ENCODE measurements around the gene KAT5.
A peak's percentile ranks its signal among the peaks of the same experiment; 100 is the strongest.
"Not testable (repeated sequence)": the region's sequence is repeated elsewhere in the genome, so short reads cannot be mapped to it uniquely, and the experiment has no call there.

Gene KAT5

GRCh38 chr11:65710421-65710820 lies 1.6 kb upstream of the KAT5 start:
- DNase-seq, result no peak

DNA sequence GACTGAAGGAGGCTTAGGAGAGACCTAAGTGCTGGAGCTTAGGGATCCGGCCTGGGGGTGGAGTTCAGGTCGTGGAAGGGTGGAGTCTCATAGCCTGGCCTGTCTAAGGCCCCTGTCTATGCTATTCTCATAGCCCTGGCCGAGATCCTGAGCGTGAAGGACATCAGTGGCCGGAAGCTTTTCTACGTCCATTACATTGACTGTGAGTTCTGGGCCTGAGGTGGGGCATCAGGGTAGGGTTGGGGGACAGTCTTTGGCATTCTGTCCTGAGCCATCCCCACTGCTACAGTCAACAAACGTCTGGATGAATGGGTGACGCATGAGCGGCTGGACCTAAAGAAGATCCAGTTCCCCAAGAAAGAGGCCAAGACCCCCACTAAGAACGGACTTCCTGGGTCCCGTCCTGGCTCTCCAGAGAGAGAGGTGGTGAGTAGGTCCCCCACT lies 603 bp downstream of the KAT5 start:
- DNase-seq, result no peak

DNA sequence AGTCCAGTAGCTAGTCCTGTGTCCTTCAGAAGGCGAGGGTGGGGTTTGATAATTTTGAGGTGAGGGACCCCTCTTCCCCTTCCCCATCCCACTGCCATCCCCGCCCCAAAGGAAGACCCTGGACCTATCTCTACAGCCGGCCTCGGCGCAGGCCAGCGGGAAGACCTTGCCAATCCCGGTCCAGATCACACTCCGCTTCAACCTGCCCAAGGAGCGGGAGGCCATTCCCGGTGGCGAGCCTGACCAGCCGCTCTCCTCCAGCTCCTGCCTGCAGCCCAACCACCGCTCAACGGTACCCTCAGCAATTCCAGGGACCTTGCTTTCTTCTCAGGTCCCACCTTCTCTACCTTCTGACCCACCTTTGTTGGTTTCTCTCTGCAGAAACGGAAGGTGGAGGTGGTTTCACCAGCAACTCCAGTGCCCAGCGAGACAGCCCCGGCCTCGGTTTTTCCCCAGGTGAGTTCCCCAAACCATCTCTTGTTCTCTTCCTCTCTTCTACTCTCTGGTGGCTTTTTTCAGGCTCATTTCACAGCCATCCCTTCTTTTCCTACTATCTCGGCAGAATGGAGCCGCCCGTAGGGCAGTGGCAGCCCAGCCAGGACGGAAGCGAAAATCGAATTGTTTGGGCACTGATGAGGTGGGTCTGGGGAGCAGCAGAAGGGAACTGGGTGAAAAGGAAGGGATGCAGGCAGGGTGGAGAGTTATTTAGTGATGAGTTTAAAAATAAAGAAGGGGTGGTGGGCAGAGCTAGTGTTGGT lies 1.3 kb downstream of the KAT5 start:
- DNase-seq, result no peak

DNA sequence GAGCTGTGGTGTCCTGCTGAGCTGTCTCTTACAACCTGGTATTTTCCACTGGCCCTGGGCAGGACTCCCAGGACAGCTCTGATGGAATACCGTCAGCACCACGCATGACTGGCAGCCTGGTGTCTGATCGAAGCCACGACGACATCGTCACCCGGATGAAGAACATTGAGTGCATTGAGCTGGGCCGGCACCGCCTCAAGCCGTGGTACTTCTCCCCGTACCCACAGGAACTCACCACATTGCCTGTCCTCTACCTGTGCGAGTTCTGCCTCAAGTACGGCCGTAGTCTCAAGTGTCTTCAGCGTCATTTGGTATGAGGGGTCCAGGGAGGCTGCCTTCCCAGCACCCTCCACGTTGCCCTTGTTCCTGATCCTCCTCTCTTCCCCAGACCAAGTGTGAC lies 2.4 kb downstream of the KAT5 start:
- no peak for DNase-seq

DNA sequence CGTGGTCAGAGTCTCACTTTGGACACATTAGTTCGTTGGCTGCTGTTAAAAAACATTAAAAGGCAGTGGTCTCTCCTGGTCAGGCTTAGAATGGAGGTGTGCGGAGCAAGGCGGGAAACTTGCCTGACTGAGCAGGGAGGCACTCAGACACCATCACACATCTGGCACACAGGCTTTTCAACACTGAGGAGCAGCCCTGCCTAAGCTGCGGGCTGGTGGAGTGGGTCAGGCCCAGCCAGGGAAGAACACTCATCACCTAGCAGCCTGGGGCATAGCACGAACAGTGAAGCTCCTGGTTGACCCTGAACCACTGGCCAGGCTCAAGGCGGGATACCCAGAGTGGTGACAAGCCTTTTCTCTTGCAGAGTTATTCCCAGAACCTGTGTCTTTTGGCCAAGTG lies 4.2 kb downstream of the KAT5 start:
- no peak for DNase-seq

DNA sequence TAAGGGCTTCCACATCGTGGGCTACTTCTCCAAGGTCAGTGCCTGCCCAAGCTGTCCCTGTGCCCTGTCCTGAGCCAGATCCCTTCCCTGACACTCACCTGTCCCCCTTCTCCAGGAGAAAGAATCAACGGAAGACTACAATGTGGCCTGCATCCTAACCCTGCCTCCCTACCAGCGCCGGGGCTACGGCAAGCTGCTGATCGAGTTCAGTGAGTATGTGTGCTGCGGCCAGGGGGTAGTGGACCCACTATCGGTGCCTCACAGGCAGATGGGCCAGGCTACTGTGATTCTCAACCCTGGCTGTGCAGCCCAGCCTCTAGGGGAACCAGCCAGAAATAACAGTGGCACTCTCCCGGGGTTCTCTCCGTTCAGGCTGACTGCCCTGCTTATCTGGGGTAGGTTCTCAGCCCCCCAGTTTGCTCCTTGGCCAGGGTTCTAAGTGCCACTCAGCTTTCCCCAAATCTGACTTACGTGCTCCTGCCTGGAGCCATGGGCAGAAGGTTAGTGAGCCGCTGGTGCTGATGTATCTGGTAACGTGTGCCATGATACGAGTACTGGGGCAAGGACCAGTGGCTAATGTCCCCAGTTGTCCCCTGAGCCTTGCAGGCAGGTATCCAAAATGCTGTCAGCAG lies 4.8 kb downstream of the KAT5 start:
- DNase-seq, result no peak

GRCh38 chr11:65717906-65718305 lies 5.9 kb downstream of the KAT5 start:
- DNase-seq, result no peak

- no peak for DNase-seq
These were observed 6.5 kb downstream of the KAT5 start for GRCh38 chr11:65718531-65718930.

DNA sequence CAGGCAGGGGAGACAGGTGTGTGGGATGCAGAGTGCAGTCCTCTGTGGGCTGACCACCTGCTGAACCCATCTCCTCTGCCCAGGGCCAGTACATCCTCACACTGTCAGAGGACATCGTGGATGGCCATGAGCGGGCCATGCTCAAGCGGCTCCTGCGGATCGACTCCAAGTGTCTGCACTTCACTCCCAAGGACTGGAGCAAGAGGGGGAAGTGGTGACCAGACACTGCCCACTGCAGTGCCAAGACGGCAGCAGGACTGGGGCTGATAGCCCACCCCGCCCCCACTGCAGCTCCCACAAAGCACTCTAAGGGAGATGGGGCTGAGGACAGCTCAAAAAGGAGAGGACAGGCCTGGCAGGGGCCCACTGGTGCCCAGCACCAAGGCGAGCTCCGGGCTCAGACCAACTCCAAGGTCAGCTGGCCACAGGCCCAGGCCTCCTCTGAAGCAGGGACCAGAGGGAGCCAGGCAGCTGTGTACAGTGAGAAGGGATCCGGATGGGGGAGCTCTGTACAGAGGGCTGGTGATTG lies 7.0 kb downstream of the KAT5 start:
- DNase-seq, result no peak

GRCh38 chr11:65719871-65720210 lies 7.8 kb downstream of the KAT5 start:
- DNase-seq, result no peak

- peak; percentile 87 for DNase-seq
These were observed 8.3 kb downstream of the KAT5 start, which contains the start of gene RNASEH2C for GRCh38 chr11:65720211-65720934. Gene RNASEH2C (minus strand): TSS chr11:65720798. CDS start chr11:65720758, 40 bp downstream.

- DNase-seq, result no peak
These were observed 10.2 kb downstream of the KAT5 start for GRCh38 chr11:65722261-65722660.

GRCh38 chr11:65726660-65727059 lies 14.6 kb downstream of the KAT5 start:
- no peak for DNase-seq

DNA sequence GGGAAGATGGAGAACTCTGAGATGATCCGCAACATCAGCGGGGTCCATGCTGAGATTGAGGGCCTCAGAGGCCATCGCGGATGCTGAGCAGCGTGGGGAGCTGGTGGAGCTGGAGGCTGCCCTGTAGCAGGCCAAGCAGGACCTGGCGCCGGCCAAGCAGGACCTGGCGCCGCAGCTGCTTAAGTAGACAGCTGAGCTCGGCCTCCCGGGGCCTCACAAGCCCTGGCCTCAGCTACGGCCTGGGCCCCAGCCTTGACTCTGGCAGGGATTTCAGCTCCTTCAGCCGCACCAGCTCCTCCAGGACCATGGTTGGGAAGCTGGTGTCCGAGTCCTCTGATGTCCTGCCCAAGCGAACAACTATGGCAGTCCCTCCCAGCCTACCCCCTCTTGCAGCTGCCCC lies 15.8 kb downstream of the KAT5 start:
- DNase-seq, result no peak

- no peak for DNase-seq
These were observed 18.4 kb downstream of the KAT5 start for GRCh38 chr11:65730461-65730860.

DNA sequence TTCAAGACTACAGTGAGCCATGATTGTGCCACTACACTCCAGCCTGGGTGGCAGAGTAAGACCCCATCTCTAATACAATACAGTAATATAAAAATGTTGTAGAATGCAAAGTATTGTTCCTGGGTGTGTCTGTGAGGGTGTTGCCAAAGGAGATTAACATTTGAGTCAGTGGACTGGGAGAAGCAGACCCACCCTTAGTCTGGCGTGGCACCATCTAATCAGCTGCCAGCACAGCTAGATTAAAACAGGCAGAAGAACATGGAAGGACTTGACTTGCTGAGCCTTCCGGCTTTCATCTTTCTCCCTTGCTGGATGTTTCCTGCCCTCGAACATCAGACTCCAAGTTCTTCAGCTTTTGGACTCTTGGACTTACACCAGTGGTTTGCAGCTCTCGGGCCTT lies 23.1 kb downstream of the KAT5 start:
- DNase-seq, result not testable (repeated sequence)

DNA sequence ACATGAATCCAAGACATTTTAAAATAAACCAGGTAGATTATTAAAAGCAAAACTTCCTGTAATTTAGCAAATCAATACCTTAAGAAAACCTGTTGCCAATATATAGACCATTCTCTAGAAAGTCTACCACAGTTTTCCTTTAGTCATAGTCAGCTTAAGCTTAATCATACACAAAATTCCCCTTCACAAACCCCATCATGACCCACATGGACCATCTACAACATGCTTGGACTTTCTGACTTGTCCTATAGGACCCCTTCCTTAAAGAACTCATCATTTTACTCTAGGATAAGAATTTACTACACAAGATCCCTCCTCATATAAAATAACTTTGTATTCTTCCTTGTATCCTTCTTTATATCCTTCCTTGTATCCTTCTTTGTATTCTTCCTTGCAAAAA lies 24.8 kb downstream of the KAT5 start:
- no peak for DNase-seq

DNA sequence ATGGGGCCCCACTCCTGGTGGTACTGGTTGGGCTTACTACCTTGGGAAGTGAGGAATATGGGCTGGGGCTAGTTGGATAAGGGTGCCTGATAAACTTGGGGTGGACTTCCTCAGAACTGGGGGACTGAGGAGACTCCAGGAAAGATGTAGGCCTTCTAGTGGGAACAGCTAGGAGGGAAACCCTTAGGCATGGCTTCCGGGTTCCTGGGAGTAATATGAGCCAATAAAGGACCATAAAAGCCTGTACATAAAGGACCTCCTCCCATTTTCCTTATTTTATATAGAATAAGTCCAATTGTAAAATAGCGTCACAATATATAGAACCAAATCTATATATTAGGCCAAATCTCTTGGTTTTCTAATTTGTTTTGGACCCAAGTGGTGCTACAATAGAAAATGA lies 27.0 kb downstream of the KAT5 start:
- DNase-seq, result no peak

DNA sequence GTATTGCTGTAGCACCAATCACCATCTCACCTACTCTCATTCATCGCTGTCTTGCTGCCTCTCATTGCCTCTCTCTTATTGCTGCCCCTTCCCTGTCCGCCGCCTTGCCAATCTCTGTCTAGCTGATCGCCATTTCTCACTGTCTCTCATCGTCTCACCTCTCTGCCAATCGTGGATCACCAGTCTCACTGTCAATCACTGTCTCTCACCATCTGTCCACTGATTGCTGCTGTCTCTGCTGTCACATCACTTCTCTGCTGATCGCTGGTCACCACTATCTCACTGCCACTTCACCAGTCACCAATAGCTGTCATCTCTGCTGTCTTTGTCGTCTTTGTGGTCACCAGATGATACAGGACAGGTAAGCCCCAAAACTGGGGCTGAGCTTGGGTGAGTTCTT lies 29.1 kb downstream of the KAT5 start:
- DNase-seq, result no peak

DNA sequence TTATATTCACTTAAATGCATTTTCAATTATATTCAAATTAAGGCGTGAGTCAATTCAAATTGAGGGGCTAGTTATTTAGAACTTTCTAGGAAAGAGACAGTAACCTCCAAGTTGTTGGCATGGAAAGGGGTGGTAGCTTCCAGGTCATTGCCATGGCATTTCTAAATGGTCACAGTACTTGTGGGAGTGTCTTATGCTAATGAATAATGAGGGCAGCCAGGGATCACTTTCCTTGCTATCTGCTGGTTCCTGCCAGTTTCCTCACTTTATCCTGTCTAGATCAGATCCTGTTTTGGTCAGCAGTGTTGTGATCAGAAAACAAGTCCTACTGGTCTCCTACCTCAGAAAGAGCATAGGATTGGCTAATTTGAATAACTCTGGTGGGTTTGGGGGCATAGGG lies 30.3 kb downstream of the KAT5 start:
- no peak for DNase-seq

GRCh38 chr11:65743681-65744025 lies 31.6 kb downstream of the KAT5 start:
- DNase-seq, result no peak

- peak; percentile 73 for DNase-seq
These were observed 32.1 kb downstream of the KAT5 start for GRCh38 chr11:65744026-65744698.

DNA sequence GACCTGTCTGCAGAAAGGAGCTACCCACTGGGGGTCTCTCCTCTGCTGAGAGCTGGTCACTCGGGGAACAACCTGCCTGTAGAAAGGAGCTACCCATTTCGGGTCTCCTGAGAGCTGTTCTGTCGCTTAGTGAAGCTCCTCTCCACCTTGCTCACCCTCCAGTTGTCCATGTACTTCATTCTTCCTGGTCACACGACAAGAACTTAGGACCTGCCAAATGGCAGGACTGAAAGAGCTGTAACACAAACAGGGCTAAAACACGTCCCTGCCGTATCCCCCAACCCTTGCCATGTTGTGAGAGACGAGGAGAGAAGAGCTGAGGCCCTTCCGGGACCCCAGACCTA lies 32.6 kb downstream of the KAT5 start:
- DNase-seq, result no peak

GRCh38 chr11:65745049-65745448 lies 33.0 kb downstream of the KAT5 start:
- no peak for DNase-seq
